Spleen (tissue), 11 donors: ENCODE data around the gene KSR2. TPM values are rescaled to one million over a fixed set of nuclear protein-coding genes. Genes with fewer than 3 reads are reported as not detected.

ENCODE experiments used
- DNase-seq: peaks from one replicate; pipeline ENCODE4 v3.0.0-alpha.2; 2020
- H3K27ac ChIP-seq, 8 donors: fragments of 200-600 bp; sonication (generic) in 7 of 8; 1 replicate in 4 of 8; 2 replicates in 4 of 8; pipeline versions ENCODE4 v1.5.0 to v1.8.0; 2016 to 2021; ENCODE audit warnings: inconsistent platforms in 4 of 8, mild to moderate bottlenecking in 4 of 8, moderate library complexity in 1 of 8
- H3K27me3 ChIP-seq, 7 donors: fragments of 200-600 bp; sonication (generic) in 6 of 7; replicated peaks in 1 of 7; 1 replicate in 4 of 7; 2 replicates in 3 of 7; pipeline versions ENCODE4 v1.5.0 to v1.8.0; 2016 to 2021; ENCODE audit warnings: inconsistent platforms in 3 of 7, mild to moderate bottlenecking in 1 of 7
- H3K36me3 ChIP-seq, 6 donors: fragments of 200-600 bp; sonication (generic) in 5 of 6; 1 replicate in 4 of 6; 2 replicates in 2 of 6; pipeline versions ENCODE4 v1.5.0 to v1.8.0; 2016 to 2021; ENCODE audit warnings: inconsistent platforms in 2 of 6
- H3K4me1 ChIP-seq, 6 donors: fragments of 200-600 bp; sonication (generic) in 5 of 6; 1 replicate in 3 of 6; 2 replicates in 3 of 6; pipeline versions ENCODE4 v1.5.0 to v1.8.0; 2016 to 2021; ENCODE audit warnings: inconsistent platforms in 3 of 6
- H3K4me3 ChIP-seq, 8 donors: fragments of 200-600 bp; sonication (generic) in 7 of 8; 1 replicate in 4 of 8; 2 replicates in 4 of 8; pipeline versions ENCODE4 v1.5.0 to v1.8.0; 2016 to 2021; ENCODE audit warnings: inconsistent platforms in 4 of 8, mild to moderate bottlenecking in 4 of 8, moderate library complexity in 2 of 8
- H3K9me3 ChIP-seq, 8 donors: fragments of 200-600 bp; sonication (generic) in 7 of 8; 1 replicate in 4 of 8; 2 replicates in 4 of 8; pipeline versions ENCODE4 v1.5.0 to v1.8.0; 2016 to 2021; ENCODE audit warnings: inconsistent platforms in 4 of 8
- CTCF ChIP-seq, 11 experiments: fragments of 200-600 bp in 7 of 11; fragments of 450-650 bp in 4 of 11; sonication (generic) in 4 of 11; IDR thresholded peaks in 8 of 11; conservative IDR thresholded peaks in 3 of 11; 1 replicate in 7 of 11; 2 replicates in 4 of 11; pipeline versions ENCODE4 v1.4.0 to v1.8.0; 2016 to 2021; ENCODE audit warnings: antibody characterized with exemption in 11 of 11, inconsistent platforms in 4 of 11, mild to moderate bottlenecking in 1 of 11
- POLR2A ChIP-seq, 3 donors: fragments of 450-650 bp; IDR thresholded peaks; one replicate each; pipeline ENCODE4 v1.5.1; 2017; ENCODE audit warnings: antibody characterized with exemption in 3 of 3, mild to moderate bottlenecking in 1 of 3
- POLR2AphosphoS5 ChIP-seq, 3 donors: sonication (generic); formaldehyde crosslinking; IDR thresholded peaks; one replicate each; pipeline ENCODE4 v1.5.1; 2017; ENCODE audit warnings: antibody characterized with exemption in 3 of 3
- WGBS, 5 donors: extraction: QIAGEN DNeasy Blood & Tissue Kit in 3 of 5; methylation state at CpG; one replicate each; pipeline versions ENCODE4 v1.1.5 to v1.1.7; 2013 to 2018; 5-methylcytosine and 5-hydroxymethylcytosine counted together
- intact Hi-C: fragments of 100-400 bp; cut with DNase I; formaldehyde crosslinking; loops from one replicate; pipeline ENCODE4 v1.15.0; 2023; ENCODE audit warnings: low total_unique reads
- polyA plus RNA-seq, 3 donors: library from polyadenylated mRNA; stranded (reverse); fragments of 200-250 nt; gene quantifications; one replicate each; pipeline ENCODE4 v1.2.1, GENCODE V29; 2013
- total RNA-seq, 7 donors: library from RNA; depleted of rRNA in 3 of 7; stranded (reverse); fragments of >200 nt in 3 of 7; fragmentation: NEBNext Ultra II Directional in 4 of 7; extraction: Animal tissue kit (Norgen Biotek cat#: 25700) in 4 of 7; gene quantifications; one replicate each; pipeline versions ENCODE4 v1.1.0 to v1.2.1, GENCODE V29; 2016 to 2021
- donor health status: healthy with polysubstance abuse.
- donor health status: DM: no; HTN: no; CAD: no; lungs with moderate emphysema.
- donor health status: DM: no; HTN: no; CAD: no.
- donor health status: Bipolar disorder and iron deficiency.
- donor health status: healthy.
- donor health status: DM: no; HTN: no; CAD: no.
- donor health status: DM: yes; HTN: yes; CAD: no.

Gene KSR2
- total and polyA plus RNA-seq, 10 donors = under 0.01 to 0.09 (median 0.02) TPM; not detected in 4

- WGBS, 5 donors = 50 to 72% (median 52%) methylated on average over 4 of the region's 4 CpGs
- Histone ChIP-seq H3K4me3 (no peak overlapping the region), H3K9me3 (peaks cover 0 to 26% (median 0%) of the 10 kb centered on the region in 8 donors), H3K36me3 (no peaks in the 10 kb centered on the region), H3K27ac (no peak overlapping the region), H3K4me1 (no peaks in the 10 kb centered on the region), H3K27me3 (peaks cover 0 to 23% (median 0%) of the 10 kb centered on the region in 7 donors)
- no peak for DNase-seq
- TF ChIP-seq CTCF (IDR thresholded peaks at IDR 0.05 in 8 of 11, conservative IDR thresholded peaks at IDR 0.05 in 3 of 11) = no peak
- TF ChIP-seq POLR2AphosphoS5 (IDR thresholded peaks at IDR 0.05) = no peak
- TF ChIP-seq POLR2A (IDR thresholded peaks at IDR 0.05) = no peak
- intact Hi-C loops = no loop called here
Measured at GRCh38 chr12:117819160-117819559, 149.6 kb downstream of the KSR2 start.

- no peak for DNase-seq
- intact Hi-C loops = no loop called here
- H3K27ac ChIP-seq = no peak overlapping the region
- H3K4me1 ChIP-seq = no peaks in the 10 kb centered on the region
- H3K4me3 ChIP-seq = no peak overlapping the region
- H3K9me3 ChIP-seq = peaks cover 0 to 26% (median 0%) of the 10 kb centered on the region in 8 donors
- 35 to 43% (median 36%) methylated on average over 5 of the region's 5 CpGs for WGBS, 5 donors
- no peaks in the 10 kb centered on the region for H3K36me3 ChIP-seq
- TF ChIP-seq CTCF (IDR thresholded peaks at IDR 0.05 in 8 of 11, conservative IDR thresholded peaks at IDR 0.05 in 3 of 11) (no peak), POLR2AphosphoS5 (IDR thresholded peaks at IDR 0.05) (no peak), POLR2A (IDR thresholded peaks at IDR 0.05) (no peak)
- H3K27me3 ChIP-seq = peaks cover 0 to 23% (median 0%) of the 10 kb centered on the region in 7 donors
Measured at GRCh38 chr12:117818400-117818799, 150.4 kb downstream of the KSR2 start.

- Histone ChIP-seq H3K36me3 (no peaks in the 10 kb centered on the region), H3K4me1 (no peaks in the 10 kb centered on the region), H3K27ac (no peak overlapping the region), H3K4me3 (no peak overlapping the region), H3K9me3 (peaks cover 0 to 3% (median 0%) of the 10 kb centered on the region in 8 donors), H3K27me3 (peaks cover 0 to 48% (median 0%) of the 10 kb centered on the region in 7 donors)
- intact Hi-C loops = no loop called here
- WGBS, 5 donors = 68 to 85% (median 71%) methylated on average over 3 of the region's 3 CpGs
- TF ChIP-seq POLR2AphosphoS5 (IDR thresholded peaks at IDR 0.05) (no peak), POLR2A (IDR thresholded peaks at IDR 0.05) (no peak), CTCF (IDR thresholded peaks at IDR 0.05 in 8 of 11, conservative IDR thresholded peaks at IDR 0.05 in 3 of 11) (no peak)
- no peak for DNase-seq
Measured at GRCh38 chr12:117809509-117809908, 159.3 kb downstream of the KSR2 start.

GRCh38 chr12:117807946-117808345, 160.8 kb downstream of the KSR2 start:
- no peak overlapping the region for H3K4me3 ChIP-seq
- peaks cover 0 to 54% (median 0%) of the 10 kb centered on the region in 7 donors for H3K27me3 ChIP-seq
- no peaks in the 10 kb centered on the region for H3K9me3 ChIP-seq
- DNase-seq = no peak
- H3K36me3 ChIP-seq = no peaks in the 10 kb centered on the region
- H3K27ac ChIP-seq = no peak overlapping the region
- WGBS, 5 donors = 18 to 46% (median 22%) methylated on average over 1 to 2 of the region's 2 CpGs
- H3K4me1 ChIP-seq = no peaks in the 10 kb centered on the region
- intact Hi-C loops = no loop called here
- TF ChIP-seq POLR2A (IDR thresholded peaks at IDR 0.05) = no peak
- no peak for TF ChIP-seq POLR2AphosphoS5 (IDR thresholded peaks at IDR 0.05)
- TF ChIP-seq CTCF (IDR thresholded peaks at IDR 0.05 in 8 of 11, conservative IDR thresholded peaks at IDR 0.05 in 3 of 11) = no peak
